GM12878 (cell line): Measurements from ENCODE around the gene FBXL14. TPM values are rescaled to one million over a fixed set of nuclear protein-coding genes. Genes with fewer than 3 reads are reported as not detected.

Experiments
- ATAC-seq: fragments of 200-7000 bp; cut with Tn5 transposase; 3 replicates; pipeline ENCODE4 v1.9.1; 2020; ENCODE audit warnings: mild to moderate bottlenecking, moderate library complexity
- Bru-seq: library from RNA; stranded (reverse); fragments of 400-500 nt; gene quantifications from one replicate; lab custom pipeline; 2021; lab: Mats Ljungman, UMichigan
- BruChase-seq, 2 experiments: library from RNA; stranded (reverse); fragments of 400-500 nt; gene quantifications; one replicate each; lab custom pipeline; 2021; lab: Mats Ljungman, UMichigan
- BruUV-seq: library from RNA; stranded (reverse); fragments of 400-500 nt; replicated peaks from 2 replicates; lab custom pipeline; 2021; lab: Mats Ljungman, UMichigan
- CTCF ChIA-PET: fragments of 300-600 bp; sonication (Branson Sonifier 250); formaldehyde crosslinking; extraction: SDS; loops from one replicate; lab custom pipeline; 2021; ENCODE audit warnings: inconsistent platforms; lab: Yijun Ruan, JAX
- POLR2A ChIA-PET: fragments of 350-600 bp; formaldehyde crosslinking; extraction: SDS; loops from one replicate; lab custom pipeline; 2021; ENCODE audit warnings: inconsistent platforms; lab: Charles Lee
- RAD21 ChIA-PET: fragments of 300-600 bp; sonication (Branson Sonifier 250); formaldehyde crosslinking; loops from one replicate; lab custom pipeline; 2023; ENCODE audit warnings: antibody characterized with exemption; ENCODE audit not compliant: unreplicated experiment; lab: Charles Lee
- SMC1A ChIA-PET: fragments of 300-600 bp; sonication (Branson Sonifier 250); formaldehyde crosslinking; loops from one replicate; lab custom pipeline; 2023; ENCODE audit not compliant: unreplicated experiment, uncharacterized antibody; lab: Charles Lee
- DNase-seq: peaks from one replicate; pipeline ENCODE4 v3.0.0-alpha.2; 2011; ENCODE audit warnings: low read depth, low spot score
- FAIRE-seq: peaks from 3 replicates; lab custom pipeline; 2011; peaks lifted over from hg19 to GRCh38; lab: Jason Lieb, UNC
- H2AFZ ChIP-seq: 2 replicates; pipeline ENCODE4 v1.6.0; 2011; ENCODE audit warnings: low read depth, low read length, control low read depth; ENCODE audit not compliant: control insufficient read depth
- H3K27ac ChIP-seq: 2 replicates; pipeline ENCODE4 v1.5.1; 2011; ENCODE audit warnings: control low read depth; ENCODE audit not compliant: control insufficient read depth, insufficient read depth
- H3K27me3 ChIP-seq, 2 experiments: replicated peaks in 1 of 2; 2 replicates each; pipeline versions ENCODE4 v1.6.0 to v1.6.1; 2011; ENCODE audit warnings: low read length in 1 of 2; ENCODE audit not compliant: control insufficient read depth in 2 of 2, insufficient read depth in 2 of 2
- H3K36me3 ChIP-seq, 2 experiments: 2 replicates each; pipeline ENCODE4 v1.5.1; 2011; ENCODE audit warnings: low read length in 1 of 2; ENCODE audit not compliant: control insufficient read depth in 2 of 2, insufficient read depth in 2 of 2
- H3K4me1 ChIP-seq: 2 replicates; pipeline ENCODE4 v1.6.1; 2011; ENCODE audit warnings: mild to moderate bottlenecking, low read length, moderate library complexity, mixed read lengths; ENCODE audit not compliant: control insufficient read depth, insufficient read depth
- H3K4me2 ChIP-seq: 2 replicates; pipeline ENCODE4 v1.6.0; 2011; ENCODE audit warnings: control low read depth; ENCODE audit not compliant: control insufficient read depth, insufficient read depth
- H3K4me3 ChIP-seq: fragments of 200-600 bp; sonication (generic); 2 replicates; pipeline ENCODE4 v1.5.1; 2016
- H3K79me2 ChIP-seq: 2 replicates; pipeline ENCODE4 v1.6.0; 2011; ENCODE audit warnings: low read length; ENCODE audit not compliant: control insufficient read depth, insufficient read depth
- H3K9ac ChIP-seq: 2 replicates; pipeline ENCODE4 v1.8.0; 2011; ENCODE audit warnings: low read length, control low read depth, mixed read lengths; ENCODE audit not compliant: control insufficient read depth, insufficient read depth
- H3K9me3 ChIP-seq: replicated peaks from 3 replicates; pipeline ENCODE4 v1.5.1; 2011; ENCODE audit warnings: mild to moderate bottlenecking, low read length; ENCODE audit not compliant: control insufficient read depth, insufficient read depth
- H4K20me1 ChIP-seq: 2 replicates; pipeline ENCODE4 v1.6.0; 2011; ENCODE audit not compliant: control insufficient read depth, insufficient read depth
- BHLHE40 ChIP-seq, 2 experiments: fragments of 450-650 bp in 1 of 2; IDR thresholded peaks; 2 replicates each; pipeline ENCODE4 v1.6.1; 2011 to 2017; ENCODE audit warnings: low read depth in 2 of 2, borderline replicate concordance in 1 of 2, improper control_type of control experiment in 1 of 2, low read length in 1 of 2, mild to moderate bottlenecking in 1 of 2
- BMI1 ChIP-seq: fragments of 450-650 bp; IDR thresholded peaks from 2 replicates; pipeline ENCODE4 v1.6.1; 2016; ENCODE audit warnings: mild to moderate bottlenecking, moderate library complexity, borderline replicate concordance
- GABPA ChIP-seq: IDR thresholded peaks from 2 replicates; pipeline ENCODE4 v1.6.1; 2014; ENCODE audit warnings: antibody characterized with exemption, low read depth, mild to moderate bottlenecking, inconsistent platforms
- KLF5 ChIP-seq: fragments of 450-650 bp; IDR thresholded peaks from 2 replicates; pipeline ENCODE4 v1.6.1; 2014; ENCODE audit warnings: mild to moderate bottlenecking; ENCODE audit not compliant: partially characterized antibody
- MYC ChIP-seq: IDR thresholded peaks from 2 replicates; pipeline ENCODE4 v1.6.1; 2011; ENCODE audit warnings: mild to moderate bottlenecking, low read length, moderate library complexity, inconsistent platforms; ENCODE audit not compliant: insufficient read depth, insufficient replicate concordance, insufficient read length, severe bottlenecking
- NKRF ChIP-seq: fragments of 450-650 bp; conservative IDR thresholded peaks from 2 replicates; pipeline ENCODE4 v1.6.1; 2017; ENCODE audit warnings: mild to moderate bottlenecking, moderate library complexity
- TCF12 ChIP-seq: IDR thresholded peaks from 2 replicates; pipeline ENCODE4 v1.6.1; 2011; ENCODE audit warnings: low read depth, mild to moderate bottlenecking, low read length
- USF2 ChIP-seq: IDR thresholded peaks from 2 replicates; pipeline ENCODE4 v1.6.1; 2011; ENCODE audit warnings: low read depth, low read length, improper control_type of control experiment, borderline replicate concordance
- ZNF687 ChIP-seq: fragments of 450-650 bp; IDR thresholded peaks from 2 replicates; pipeline ENCODE4 v1.6.1; 2017; ENCODE audit warnings: mild to moderate bottlenecking, moderate library complexity
- WGBS: methylation state at CpG from one replicate; pipeline ENCODE4 v1.1.6; 2016; ENCODE audit warnings: low lambda C conversion rate; ENCODE audit not compliant: insufficient replicate concordance, insufficient coverage; ENCODE audit errors: missing lambda C conversion rate; 5-methylcytosine and 5-hydroxymethylcytosine counted together
- in situ Hi-C: fragments of 300-500 bp; cut with MboI; formaldehyde crosslinking; loops from 9 replicates; pipeline ENCODE4 v1.14.3; 2018; ENCODE audit warnings: mixed read lengths
- intact Hi-C: fragments of 100-400 bp; cut with micrococcal nuclease; formaldehyde crosslinking; loops from one replicate; pipeline ENCODE4 v1.14.2; 2022; ENCODE audit not compliant: unreplicated experiment
- long read RNA-seq, 2 experiments: library from polyadenylated mRNA; unstranded; transcript quantifications; one replicate each; pipeline ENCODE4 v2.0.0, GENCODE V29; 2019 to 2020
- polyA minus RNA-seq, 3 experiments: library from RNA; depleted of rRNA, polyadenylated mRNA; stranded (reverse); fragments of >200 nt; gene quantifications; 2 replicates each; pipeline ENCODE4 v1.2.3, GENCODE V29; 2011
- polyA plus RNA-seq, 11 experiments: library from polyadenylated mRNA; depleted of rRNA in 4 of 11; unstranded in 6 of 11; stranded (reverse) in 5 of 11; fragments of >200 nt; fragmentation: Nextera tagmentation in 4 of 11; fragmentation: Illumina TruSeq in 1 of 11; extraction: Ambion mirVana in 4 of 11; extraction: Trizol in 1 of 11; gene quantifications; 1 replicate in 1 of 11; 2 replicates in 10 of 11; pipeline versions ENCODE4 v1.2.1 to v1.2.3, GENCODE V29; 2011 to 2016; ENCODE audit warnings: inconsistent platforms in 2 of 11, missing spikeins in 2 of 11, low read depth in 1 of 11
- total RNA-seq, 4 experiments: library from RNA; depleted of rRNA in 3 of 4; stranded (reverse); fragments of >200 nt in 3 of 4; fragmentation: Illumina TruSeq in 1 of 4; extraction: Trizol in 1 of 4; gene quantifications; 2 replicates each; pipeline versions ENCODE4 v1.2.1 to v1.2.3, GENCODE V29; 2013 to 2021

FBXL14 gene
- 18.2 and 19.2 TPM in 2 replicates for total RNA-seq (2013; cell fraction: nucleolus; rRNA removed)
- total RNA-seq (2014; rRNA removed) (11.8 and 12.8 TPM in 2 replicates), total RNA-seq (2014; rRNA removed; fragmentation: Illumina TruSeq; extraction: Trizol) (3.2 and 4.0 TPM in 2 replicates), total RNA-seq (2021) (18.8 and 19.0 TPM in 2 replicates), polyA plus RNA-seq (2011; rRNA removed) (5.6 and 12.8 TPM in 2 replicates), polyA plus RNA-seq (2014; fragmentation: Illumina TruSeq; extraction: Trizol) (0.19 and 1.4 TPM in 2 replicates), polyA plus RNA-seq (2014; fragmentation: Nextera tagmentation; extraction: Ambion mirVana) (under 1 TPM; 0.44 to 0.64 TPM), polyA plus RNA-seq (2014; rRNA removed) (16.8 and 19.0 TPM in 2 replicates), polyA plus RNA-seq (2016; fragmentation: Nextera tagmentation; extraction: Ambion mirVana) (1 to 10 TPM; 1.1 to 1.7 TPM), polyA minus RNA-seq (2011; rRNA and poly(A)+ RNA removed) (27.5 and 47.9 TPM in 2 replicates), Bru-seq, nascent RNA (percentile 56 among the genes with signal in this experiment), BruChase-seq, experiment 1, labeled RNA remaining after a 6-hour chase (percentile 51 among the genes with signal in this experiment), BruChase-seq, experiment 2, labeled RNA remaining after a 2-hour chase (percentile 61 among the genes with signal in this experiment)
- 1.8 TPM for polyA plus RNA-seq (2011; ENCODE audit: low read depth)
- polyA plus RNA-seq (2011; cell fraction: cytosol; rRNA removed), result 19.6 and 30.9 TPM in 2 replicates
- 19.0 and 20.7 TPM in 2 replicates for polyA plus RNA-seq (2011; cell fraction: nucleus; rRNA removed)
- 5.9 and 6.4 TPM in 2 replicates for polyA plus RNA-seq (2012)
- 17.4 and 24.5 TPM in 2 replicates for polyA minus RNA-seq (2011; cell fraction: cytosol; rRNA and poly(A)+ RNA removed)
- polyA minus RNA-seq (2011; cell fraction: nucleus; rRNA and poly(A)+ RNA removed), result 19.8 and 30.3 TPM in 2 replicates
- long read RNA-seq, experiment 1, result 0 reads
- long read RNA-seq, experiment 2, partial matches to known transcripts, result 0 of 3 reads
- long read RNA-seq, experiment 2, other reads (novel, unspliced or antisense), result 3 of 3 reads

GRCh38 chr12:1594261-1595025 is at the start of gene FBXL14:
TSS of gene FBXL14 (minus strand) at chr12:1594581. CDS start at chr12:1594066, 515 bp downstream.
- peak within 1 kb of the TSS; percentile 97 for H3K4me3 ChIP-seq
- no peaks in the 10 kb centered on the region for H4K20me1 ChIP-seq
- WGBS, result under 1% methylated on average over 85 of the region's 115 CpGs
- peak; percentile 66 for ATAC-seq
- peak within 1 kb of the TSS; percentile 27 for H3K9ac ChIP-seq
- H3K4me1 ChIP-seq, result peaks cover 11% of the 10 kb centered on the region
- H3K79me2 ChIP-seq, result peaks cover 45% of the 10 kb centered on the region
- ChIA-PET SMC1A (interaction anchor here (1.1 to 3.1 kb wide), 3 partner anchors 8 to 11 kb away, joined by 3 to 20 read pairs (median 19); no protein-coding TSS in a partner anchor), RAD21 (interaction anchor here (0.8 to 3.2 kb wide), 3 partner anchors 11 to 645 kb away, joined by 3 to 30 read pairs (median 14); partner anchors contain the start of gene RAD52), POLR2A (interaction anchor here (2.0 to 3.0 kb wide), 2 partner anchors 8 to 61 kb away, joined by 9 to 23 read pairs; no protein-coding TSS in a partner anchor), CTCF (interaction anchor here (1.3 to 4.1 kb wide), 4 partner anchors 9 to 476 kb away, joined by 3 to 31 read pairs (median 10); no protein-coding TSS in a partner anchor)
- in situ Hi-C loops (no loop called here), intact Hi-C loops (no loop called here)
- H3K9me3 ChIP-seq, result no peaks in the 10 kb centered on the region
- FAIRE-seq, result peak; percentile 18
- H3K27ac ChIP-seq, result peak within 1 kb of the TSS; percentile 34
- no peaks in the 10 kb centered on the region for H3K36me3 ChIP-seq
- H3K27me3 ChIP-seq, result no peaks in the 10 kb centered on the region
- H2AFZ ChIP-seq, result peak within 1 kb of the TSS; percentile 73
- no TSS peak for BruUV-seq
- peak within 1 kb of the TSS; percentile 84 for H3K4me2 ChIP-seq
- DNase-seq, result no peak
- peak; percentile 86 for TF ChIP-seq NKRF
- TF ChIP-seq KLF5, result peak; percentile 98
- TF ChIP-seq USF2, result peak; percentile 46
- TF ChIP-seq GABPA, result peak; percentile 74; the same call in 1 of the 2 replicates
- peak; percentile 72 to 95 for TF ChIP-seq BHLHE40 (IDR thresholded peaks at IDR 0.05; ENCODE audit: borderline replicate concordance in 1 of 2, low read depth in 2 of 2, low read length in 1 of 2)
- TF ChIP-seq TCF12, result peak; percentile 62; the same call in 1 of the 2 replicates
- 0 out of 2 replicates have a peak, but pooled peaks have one; percentile 24 for TF ChIP-seq ZNF687
- TF ChIP-seq BMI1, result peak; percentile 67
- TF ChIP-seq MYC, result no peak
